Right lobe of liver (tissue), 4 donors: ENCODE data around the gene C10orf105.

Source experiments
- CTCF ChIP-seq, 4 donors: fragments of 200-600 bp in 3 of 4; fragments of 450-650 bp in 1 of 4; IDR thresholded peaks; one replicate each; pipeline versions ENCODE4 v1.5.1 to v1.8.0; 2016 to 2022; ENCODE audit warnings: antibody characterized with exemption in 4 of 4, mild to moderate bottlenecking in 2 of 4
- POLR2A ChIP-seq: fragments of 450-650 bp; IDR thresholded peaks from one replicate; pipeline ENCODE4 v1.6.1; 2017; ENCODE audit warnings: antibody characterized with exemption, mild to moderate bottlenecking
- donor health status: DM: no; HTN: no; CAD: no.
- donor health status: DM: no; HTN: no; CAD: no.
- donor health status: DM: no; HTN: yes; CAD: no.

GRCh38 chr10:71740069-71740653 lies 20.6 kb upstream of the C10orf105 start:
- TF ChIP-seq CTCF (IDR thresholded peaks at IDR 0.05): no peak
- no peak for TF ChIP-seq POLR2A
